ENCODE data around the gene LRRC8D.
A peak's percentile ranks its signal among the peaks of the same experiment; 100 is the strongest.

The LRRC8D gene

GRCh38 chr1:89834083-89834704 lies 13.4 kb downstream of the LRRC8D start:
- DNase-seq = no peak
- TF ChIP-seq GATA1 (IDR thresholded peaks at IDR 0.05; ENCODE audit: low read depth, low read length) (no peak), POLR2A (IDR thresholded peaks at IDR 0.05; ENCODE audit: low read length) (no peak)

GRCh38 chr1:89836252-89837035 lies 15.6 kb downstream of the LRRC8D start:
- DNase-seq = no peak
- TF ChIP-seq GATA1 (IDR thresholded peaks at IDR 0.05; ENCODE audit: low read depth, low read length) (no peak), POLR2A (IDR thresholded peaks at IDR 0.05; ENCODE audit: low read length) (no peak)

- TF ChIP-seq POLR2A (IDR thresholded peaks at IDR 0.05; ENCODE audit: low read length) (no peak), GATA1 (IDR thresholded peaks at IDR 0.05; ENCODE audit: low read depth, low read length) (no peak)
- no peak for DNase-seq
Measured at GRCh38 chr1:89837036-89837481, 16.2 kb downstream of the LRRC8D start.

GRCh38 chr1:89837510-89837909 lies 16.7 kb downstream of the LRRC8D start:
- DNase-seq = peak; percentile 29 to 49
- TF ChIP-seq GATA1 (IDR thresholded peaks at IDR 0.05; ENCODE audit: low read depth, low read length) (no peak), POLR2A (IDR thresholded peaks at IDR 0.05; ENCODE audit: low read length) (no peak)

- peak; percentile 31 to 45 for DNase-seq
- TF ChIP-seq POLR2A (IDR thresholded peaks at IDR 0.05; ENCODE audit: low read length) (no peak), GATA1 (IDR thresholded peaks at IDR 0.05; ENCODE audit: low read depth, low read length) (no peak)
Measured at GRCh38 chr1:89839516-89839915, 18.7 kb downstream of the LRRC8D start.

- DNase-seq = no peak
- TF ChIP-seq POLR2A (IDR thresholded peaks at IDR 0.05; ENCODE audit: low read length) = no peak
- TF ChIP-seq GATA1 (IDR thresholded peaks at IDR 0.05; ENCODE audit: low read depth, low read length) = no peak
Measured at GRCh38 chr1:89841507-89841906, 20.7 kb downstream of the LRRC8D start.

GRCh38 chr1:89842567-89843272 lies 21.9 kb downstream of the LRRC8D start:
- TF ChIP-seq GATA1 (IDR thresholded peaks at IDR 0.05; ENCODE audit: low read depth, low read length) = no peak
- TF ChIP-seq POLR2A (IDR thresholded peaks at IDR 0.05; ENCODE audit: low read length) = no peak
- DNase-seq = peak in 1 of 2 experiments; percentile 75

- peak; percentile 85 to 89 for DNase-seq
- TF ChIP-seq GATA1 (IDR thresholded peaks at IDR 0.05; ENCODE audit: low read depth, low read length) (no peak), POLR2A (IDR thresholded peaks at IDR 0.05; ENCODE audit: low read length) (peak; percentile 70)
Measured at GRCh38 chr1:89843273-89844130, 22.7 kb downstream of the LRRC8D start.

GRCh38 chr1:89844241-89844807 lies 23.5 kb downstream of the LRRC8D start:
- no peak for DNase-seq
- TF ChIP-seq GATA1 (IDR thresholded peaks at IDR 0.05; ENCODE audit: low read depth, low read length) (no peak), POLR2A (IDR thresholded peaks at IDR 0.05; ENCODE audit: low read length) (no peak)

- DNase-seq = no peak
- no peak for TF ChIP-seq POLR2A (IDR thresholded peaks at IDR 0.05; ENCODE audit: low read length)
- TF ChIP-seq GATA1 (IDR thresholded peaks at IDR 0.05; ENCODE audit: low read depth, low read length) = no peak
Measured at GRCh38 chr1:89844860-89845259, 24.0 kb downstream of the LRRC8D start.

GRCh38 chr1:89847191-89847729 lies 26.4 kb downstream of the LRRC8D start:
- TF ChIP-seq GATA1 (IDR thresholded peaks at IDR 0.05; ENCODE audit: low read depth, low read length) (no peak), POLR2A (IDR thresholded peaks at IDR 0.05; ENCODE audit: low read length) (no peak)
- DNase-seq = no peak

GRCh38 chr1:89850844-89851415 lies 30.1 kb downstream of the LRRC8D start:
- DNase-seq = no peak
- no peak for TF ChIP-seq POLR2A (IDR thresholded peaks at IDR 0.05; ENCODE audit: low read length)
- TF ChIP-seq GATA1 (IDR thresholded peaks at IDR 0.05; ENCODE audit: low read depth, low read length) = no peak
